Caco-2 (cell line): ENCODE data around the gene ALOX12B. TPM values are rescaled to one million over a fixed set of nuclear protein-coding genes. Genes with fewer than 3 reads are reported as not detected.

Experiments
- BruUV-seq: library from RNA; stranded (reverse); fragments of 400-500 nt; replicated peaks from 2 replicates; lab custom pipeline; 2021; lab: Mats Ljungman, UMichigan
- CTCF ChIA-PET: fragments of 300-600 bp; sonication (Branson Sonifier 250); formaldehyde crosslinking; loops from one replicate; lab custom pipeline; 2022; ENCODE audit warnings: antibody characterized with exemption; lab: Charles Lee
- POLR2A ChIA-PET: fragments of 300-600 bp; sonication (Branson Sonifier 250); formaldehyde crosslinking; loops from one replicate; lab custom pipeline; 2022; ENCODE audit warnings: antibody characterized with exemption; lab: Charles Lee
- DNase-seq, 2 experiments: peaks; one replicate each; pipeline versions ENCODE4 v3.0.0 to v3.0.0-alpha.2; 2020 to 2022
- H3K27me3 ChIP-seq: replicated peaks from 2 replicates; pipeline ENCODE4 v1.6.0; 2011; ENCODE audit warnings: low read length; ENCODE audit not compliant: control insufficient read depth, insufficient read depth
- H3K36me3 ChIP-seq: 2 replicates; pipeline ENCODE4 v1.5.1; 2011; ENCODE audit warnings: low read length; ENCODE audit not compliant: control insufficient read depth, insufficient read depth
- H3K4me1 ChIP-seq: fragments of 250-450 bp; sonication (Bioruptor Pico); 2 replicates; pipeline ENCODE4 v1.5.1; 2020; ENCODE audit warnings: mild to moderate bottlenecking
- H3K4me3 ChIP-seq: 2 replicates; pipeline ENCODE4 v1.5.1; 2011; ENCODE audit warnings: low read depth, mild to moderate bottlenecking, control low read depth, low read length
- H3K9me3 ChIP-seq: fragments of 250-450 bp; sonication (Bioruptor Pico); 2 replicates; pipeline ENCODE4 v1.5.1; 2020; ENCODE audit warnings: mild to moderate bottlenecking, moderate library complexity
- H3K27ac Mint-ChIP-seq: one replicate; pipeline ENCODE4 v1.8.0; 2022; ENCODE audit warnings: mixed read lengths; ENCODE audit not compliant: unreplicated experiment
- H3K27me3 Mint-ChIP-seq: one replicate; pipeline ENCODE4 v1.8.0; 2022; ENCODE audit warnings: mixed read lengths; ENCODE audit not compliant: insufficient read depth, unreplicated experiment
- H3K36me3 Mint-ChIP-seq: one replicate; pipeline ENCODE4 v1.8.0; 2022; ENCODE audit warnings: mild to moderate bottlenecking, mixed read lengths; ENCODE audit not compliant: insufficient read depth, unreplicated experiment
- H3K4me1 Mint-ChIP-seq: one replicate; pipeline ENCODE4 v1.8.0; 2022; ENCODE audit warnings: low read depth, mixed read lengths; ENCODE audit not compliant: unreplicated experiment
- H3K4me3 Mint-ChIP-seq: one replicate; pipeline ENCODE4 v1.8.0; 2022; ENCODE audit warnings: mild to moderate bottlenecking, moderate library complexity, mixed read lengths; ENCODE audit not compliant: unreplicated experiment
- H3K9me3 Mint-ChIP-seq: one replicate; pipeline ENCODE4 v1.8.0; 2022; ENCODE audit warnings: mixed read lengths; ENCODE audit not compliant: unreplicated experiment
- intact Hi-C: fragments of 100-400 bp; cut with micrococcal nuclease; formaldehyde crosslinking; loops from one replicate; pipeline ENCODE4 v1.10.0; 2022; ENCODE audit not compliant: unreplicated experiment
- total RNA-seq: library from RNA; stranded (reverse); gene quantifications from 2 replicates; pipeline ENCODE4 v1.2.3, GENCODE V29; 2022
- TF ChIP-seq, protein P1 (sequence below), 2 experiments: fragments of 200-600 bp in 1 of 2; IDR thresholded peaks; 1 replicate in 1 of 2; 2 replicates in 1 of 2; pipeline versions ENCODE4 v1.5.1 to v1.8.0; 2011 to 2022; ENCODE audit warnings: antibody characterized with exemption in 1 of 2, control low read depth in 1 of 2, inconsistent platforms in 1 of 2, low read depth in 1 of 2, low read length in 1 of 2, mild to moderate bottlenecking in 1 of 2, moderate library complexity in 1 of 2; ENCODE audit not compliant: insufficient read depth in 1 of 2, severe bottlenecking in 1 of 2, unreplicated experiment in 1 of 2

ALOX12B gene
- total RNA-seq, 1 experiment from 2014 or later = 0.34 TPM

GRCh38 chr17:8075574-8076342, 11.8 kb downstream of the ALOX12B start:
- Histone ChIP-seq H3K27me3 (no peaks in the 10 kb centered on the region), H3K9me3 (no peaks in the 10 kb centered on the region), H3K4me1 (no peaks in the 10 kb centered on the region), H3K36me3 (no peaks in the 10 kb centered on the region), H3K4me3 (no peak overlapping the region)
- no TSS peak for BruUV-seq
- no peaks in the 10 kb centered on the region for H3K36me3 Mint-ChIP-seq
- TF ChIP-seq, protein P1, sequence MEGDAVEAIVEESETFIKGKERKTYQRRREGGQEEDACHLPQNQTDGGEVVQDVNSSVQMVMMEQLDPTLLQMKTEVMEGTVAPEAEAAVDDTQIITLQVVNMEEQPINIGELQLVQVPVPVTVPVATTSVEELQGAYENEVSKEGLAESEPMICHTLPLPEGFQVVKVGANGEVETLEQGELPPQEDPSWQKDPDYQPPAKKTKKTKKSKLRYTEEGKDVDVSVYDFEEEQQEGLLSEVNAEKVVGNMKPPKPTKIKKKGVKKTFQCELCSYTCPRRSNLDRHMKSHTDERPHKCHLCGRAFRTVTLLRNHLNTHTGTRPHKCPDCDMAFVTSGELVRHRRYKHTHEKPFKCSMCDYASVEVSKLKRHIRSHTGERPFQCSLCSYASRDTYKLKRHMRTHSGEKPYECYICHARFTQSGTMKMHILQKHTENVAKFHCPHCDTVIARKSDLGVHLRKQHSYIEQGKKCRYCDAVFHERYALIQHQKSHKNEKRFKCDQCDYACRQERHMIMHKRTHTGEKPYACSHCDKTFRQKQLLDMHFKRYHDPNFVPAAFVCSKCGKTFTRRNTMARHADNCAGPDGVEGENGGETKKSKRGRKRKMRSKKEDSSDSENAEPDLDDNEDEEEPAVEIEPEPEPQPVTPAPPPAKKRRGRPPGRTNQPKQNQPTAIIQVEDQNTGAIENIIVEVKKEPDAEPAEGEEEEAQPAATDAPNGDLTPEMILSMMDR (IDR thresholded peaks at IDR 0.05; ENCODE audit: insufficient read depth in 1 of 2, low read depth in 1 of 2, low read length in 1 of 2, severe bottlenecking in 1 of 2, unreplicated experiment in 1 of 2) = no peak
- no peak overlapping the region for H3K4me3 Mint-ChIP-seq
- intact Hi-C loops = no loop called here
- no peak for DNase-seq
- POLR2A ChIA-PET = no interaction called here
- CTCF ChIA-PET = interaction anchor here (2.9 kb wide), 1 partner anchor 45 kb away, joined by 8 read pairs; no protein-coding TSS in a partner anchor
- no peaks in the 10 kb centered on the region for H3K4me1 Mint-ChIP-seq
- no peak overlapping the region for H3K27ac Mint-ChIP-seq
- no peaks in the 10 kb centered on the region for H3K9me3 Mint-ChIP-seq
- H3K27me3 Mint-ChIP-seq = peaks cover 10% of the 10 kb centered on the region

DNA sequence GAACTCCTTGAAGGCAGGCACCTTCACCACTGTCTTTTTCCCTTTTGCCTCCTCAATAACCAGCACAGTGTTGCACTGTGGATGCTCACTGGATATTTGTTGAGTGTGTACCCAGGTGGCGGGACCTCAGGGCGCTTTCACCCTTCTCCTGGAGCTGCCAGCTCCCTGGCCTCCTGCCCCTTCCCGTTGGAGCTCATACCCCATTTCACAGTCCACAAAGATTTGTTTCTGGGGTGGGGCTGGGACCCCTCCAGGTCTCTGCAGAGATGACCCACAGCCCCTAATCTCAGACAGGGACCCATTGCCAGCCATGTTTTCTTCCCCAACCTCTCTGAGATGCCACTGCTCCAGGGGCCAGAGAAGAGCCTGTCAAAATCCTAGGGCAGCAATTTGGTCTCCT, 12.4 kb downstream of the ALOX12B start:
- no peaks in the 10 kb centered on the region for H3K4me1 ChIP-seq
- no peaks in the 10 kb centered on the region for H3K9me3 Mint-ChIP-seq
- H3K4me3 ChIP-seq = no peak overlapping the region
- TF ChIP-seq, protein P1 (IDR thresholded peaks at IDR 0.05; ENCODE audit: insufficient read depth in 1 of 2, low read depth in 1 of 2, low read length in 1 of 2, severe bottlenecking in 1 of 2, unreplicated experiment in 1 of 2) = no peak
- ChIA-PET CTCF (interaction anchor here (2.9 kb wide), 1 partner anchor 46 kb away, joined by 8 read pairs; no protein-coding TSS in a partner anchor), POLR2A (no interaction called here)
- no peaks in the 10 kb centered on the region for H3K4me1 Mint-ChIP-seq
- no peak overlapping the region for H3K4me3 Mint-ChIP-seq
- H3K27ac Mint-ChIP-seq = no peak overlapping the region
- no peak for DNase-seq
- no TSS peak for BruUV-seq
- peaks cover 10% of the 10 kb centered on the region for H3K27me3 Mint-ChIP-seq
- intact Hi-C loops = no loop called here
- H3K36me3 ChIP-seq = no peaks in the 10 kb centered on the region
- no peaks in the 10 kb centered on the region for H3K36me3 Mint-ChIP-seq
- no peaks in the 10 kb centered on the region for H3K9me3 ChIP-seq
- no peaks in the 10 kb centered on the region for H3K27me3 ChIP-seq

GRCh38 chr17:8074554-8074953, 13.0 kb downstream of the ALOX12B start:
- peaks cover 4% of the 10 kb centered on the region for H3K4me1 ChIP-seq
- no TSS peak for BruUV-seq
- no peak overlapping the region for H3K4me3 ChIP-seq
- no peak overlapping the region for H3K27ac Mint-ChIP-seq
- H3K9me3 Mint-ChIP-seq = no peaks in the 10 kb centered on the region
- no peaks in the 10 kb centered on the region for H3K36me3 ChIP-seq
- TF ChIP-seq, protein P1 (IDR thresholded peaks at IDR 0.05; ENCODE audit: insufficient read depth in 1 of 2, low read depth in 1 of 2, low read length in 1 of 2, severe bottlenecking in 1 of 2, unreplicated experiment in 1 of 2) = no peak
- intact Hi-C loops = no loop called here
- H3K36me3 Mint-ChIP-seq = no peaks in the 10 kb centered on the region
- no peaks in the 10 kb centered on the region for H3K4me1 Mint-ChIP-seq
- no peak for DNase-seq
- peaks cover 10% of the 10 kb centered on the region for H3K27me3 Mint-ChIP-seq
- no peaks in the 10 kb centered on the region for H3K9me3 ChIP-seq
- no peaks in the 10 kb centered on the region for H3K27me3 ChIP-seq
- ChIA-PET POLR2A (no interaction called here), CTCF (interaction anchor here (1.5 to 2.9 kb wide), 2 partner anchors 14 to 46 kb away, joined by 7 to 8 read pairs; no protein-coding TSS in a partner anchor)
- H3K4me3 Mint-ChIP-seq = no peak overlapping the region
